ENCODE results near the gene KLHL29. TPM values are rescaled to one million over a fixed set of nuclear protein-coding genes. Genes with fewer than 3 reads are reported as not detected.

Gene KLHL29
- polyA plus RNA-seq, 1 donor from 2014 or later = 42.4 TPM

DNA sequence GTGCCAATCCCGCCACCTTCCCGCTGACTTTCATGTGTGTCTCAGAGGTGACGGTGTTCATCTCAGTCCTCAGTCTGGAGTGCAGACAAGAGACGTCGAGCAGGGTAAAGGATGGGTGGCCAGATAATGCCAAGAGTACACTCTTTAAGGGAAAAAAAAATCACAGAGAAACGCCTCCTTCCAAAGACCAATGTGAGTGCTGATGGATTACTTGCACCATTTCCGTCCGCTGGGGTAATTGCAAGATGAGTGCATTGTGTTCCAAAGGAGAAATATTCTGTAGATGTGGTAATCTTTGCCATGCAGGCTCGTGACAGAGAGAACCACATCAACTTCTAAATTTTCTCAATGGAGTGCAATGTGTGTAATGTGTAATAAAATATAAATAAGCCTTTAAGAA, 81.0 kb downstream of the KLHL29 start:
- H4K20me1 ChIP-seq (ENCODE audit: insufficient read depth) = peaks cover 10% of the 10 kb centered on the region
- no peak overlapping the region for H3K4me3 ChIP-seq (ENCODE audit: low read length)
- peaks cover 3% of the 10 kb centered on the region for H3K79me2 ChIP-seq (replicated peaks; ENCODE audit: insufficient read depth, low read length)
- H3F3A ChIP-seq (ENCODE audit: insufficient read depth, low read length, poor library complexity, severe bottlenecking) = no peaks in the 10 kb centered on the region
- H2AFZ ChIP-seq (ENCODE audit: low read depth, low read length) = no peak overlapping the region
- no peaks in the 10 kb centered on the region for H3K9me2 ChIP-seq (ENCODE audit: insufficient read depth, low read length)
- H3K9ac ChIP-seq (ENCODE audit: low read length) = no peak overlapping the region
- no peak overlapping the region for H3K4me2 ChIP-seq (ENCODE audit: low read length)
- no peaks in the 10 kb centered on the region for H3K36me3 ChIP-seq (ENCODE audit: insufficient read depth, low read length)
- TF ChIP-seq TAF1 (IDR thresholded peaks at IDR 0.05; ENCODE audit: low read depth) (no peak), EP300 (conservative IDR thresholded peaks at IDR 0.05; ENCODE audit: poor library complexity, severe bottlenecking) (no peak), EZH2 (IDR thresholded peaks at IDR 0.05; ENCODE audit: borderline replicate concordance, insufficient read depth, low read length, poor library complexity, severe bottlenecking) (no peak), MXI1 (conservative IDR thresholded peaks at IDR 0.05; ENCODE audit: poor library complexity, severe bottlenecking) (no peak), RAD21 (conservative IDR thresholded peaks at IDR 0.05) (no peak)
- TF ChIP-seq, protein P1, sequence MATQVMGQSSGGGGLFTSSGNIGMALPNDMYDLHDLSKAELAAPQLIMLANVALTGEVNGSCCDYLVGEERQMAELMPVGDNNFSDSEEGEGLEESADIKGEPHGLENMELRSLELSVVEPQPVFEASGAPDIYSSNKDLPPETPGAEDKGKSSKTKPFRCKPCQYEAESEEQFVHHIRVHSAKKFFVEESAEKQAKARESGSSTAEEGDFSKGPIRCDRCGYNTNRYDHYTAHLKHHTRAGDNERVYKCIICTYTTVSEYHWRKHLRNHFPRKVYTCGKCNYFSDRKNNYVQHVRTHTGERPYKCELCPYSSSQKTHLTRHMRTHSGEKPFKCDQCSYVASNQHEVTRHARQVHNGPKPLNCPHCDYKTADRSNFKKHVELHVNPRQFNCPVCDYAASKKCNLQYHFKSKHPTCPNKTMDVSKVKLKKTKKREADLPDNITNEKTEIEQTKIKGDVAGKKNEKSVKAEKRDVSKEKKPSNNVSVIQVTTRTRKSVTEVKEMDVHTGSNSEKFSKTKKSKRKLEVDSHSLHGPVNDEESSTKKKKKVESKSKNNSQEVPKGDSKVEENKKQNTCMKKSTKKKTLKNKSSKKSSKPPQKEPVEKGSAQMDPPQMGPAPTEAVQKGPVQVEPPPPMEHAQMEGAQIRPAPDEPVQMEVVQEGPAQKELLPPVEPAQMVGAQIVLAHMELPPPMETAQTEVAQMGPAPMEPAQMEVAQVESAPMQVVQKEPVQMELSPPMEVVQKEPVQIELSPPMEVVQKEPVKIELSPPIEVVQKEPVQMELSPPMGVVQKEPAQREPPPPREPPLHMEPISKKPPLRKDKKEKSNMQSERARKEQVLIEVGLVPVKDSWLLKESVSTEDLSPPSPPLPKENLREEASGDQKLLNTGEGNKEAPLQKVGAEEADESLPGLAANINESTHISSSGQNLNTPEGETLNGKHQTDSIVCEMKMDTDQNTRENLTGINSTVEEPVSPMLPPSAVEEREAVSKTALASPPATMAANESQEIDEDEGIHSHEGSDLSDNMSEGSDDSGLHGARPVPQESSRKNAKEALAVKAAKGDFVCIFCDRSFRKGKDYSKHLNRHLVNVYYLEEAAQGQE (IDR thresholded peaks at IDR 0.05; ENCODE audit: borderline replicate concordance) = no peak
- TF ChIP-seq, protein P2, sequence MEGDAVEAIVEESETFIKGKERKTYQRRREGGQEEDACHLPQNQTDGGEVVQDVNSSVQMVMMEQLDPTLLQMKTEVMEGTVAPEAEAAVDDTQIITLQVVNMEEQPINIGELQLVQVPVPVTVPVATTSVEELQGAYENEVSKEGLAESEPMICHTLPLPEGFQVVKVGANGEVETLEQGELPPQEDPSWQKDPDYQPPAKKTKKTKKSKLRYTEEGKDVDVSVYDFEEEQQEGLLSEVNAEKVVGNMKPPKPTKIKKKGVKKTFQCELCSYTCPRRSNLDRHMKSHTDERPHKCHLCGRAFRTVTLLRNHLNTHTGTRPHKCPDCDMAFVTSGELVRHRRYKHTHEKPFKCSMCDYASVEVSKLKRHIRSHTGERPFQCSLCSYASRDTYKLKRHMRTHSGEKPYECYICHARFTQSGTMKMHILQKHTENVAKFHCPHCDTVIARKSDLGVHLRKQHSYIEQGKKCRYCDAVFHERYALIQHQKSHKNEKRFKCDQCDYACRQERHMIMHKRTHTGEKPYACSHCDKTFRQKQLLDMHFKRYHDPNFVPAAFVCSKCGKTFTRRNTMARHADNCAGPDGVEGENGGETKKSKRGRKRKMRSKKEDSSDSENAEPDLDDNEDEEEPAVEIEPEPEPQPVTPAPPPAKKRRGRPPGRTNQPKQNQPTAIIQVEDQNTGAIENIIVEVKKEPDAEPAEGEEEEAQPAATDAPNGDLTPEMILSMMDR (IDR thresholded peaks at IDR 0.05; ENCODE audit: poor library complexity, severe bottlenecking) = no peak
- peaks cover 4% of the 10 kb centered on the region for H3K9me3 ChIP-seq (ENCODE audit: low read length)
- H3K27ac ChIP-seq (ENCODE audit: low read length) = no peak overlapping the region
- no peaks in the 10 kb centered on the region for H3K27me3 ChIP-seq (ENCODE audit: insufficient read depth, low read depth, low read length)

DNA sequence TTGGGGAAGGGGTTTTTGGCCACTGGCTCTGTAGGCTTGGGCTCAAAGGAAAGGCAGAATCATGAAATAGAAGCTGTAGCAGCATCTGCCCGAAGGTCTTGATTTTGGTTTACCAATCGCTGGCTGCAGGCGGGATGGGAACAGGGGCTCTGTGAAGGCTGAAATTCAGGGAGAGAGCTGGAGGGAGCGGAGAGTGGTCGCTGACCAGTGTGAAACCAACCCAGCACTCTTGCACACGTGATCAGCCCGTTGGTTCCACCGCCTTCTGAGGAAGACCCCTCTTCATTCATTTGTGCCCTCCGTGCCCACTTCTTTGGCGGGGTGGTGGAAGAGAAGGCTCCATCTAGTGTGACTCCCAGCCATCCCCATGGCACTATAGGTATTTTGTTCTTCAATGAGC, 82.6 kb downstream of the KLHL29 start:
- Histone ChIP-seq H4K20me1 (ENCODE audit: insufficient read depth) (peaks cover 7% of the 10 kb centered on the region), H2AFZ (ENCODE audit: low read depth, low read length) (no peak overlapping the region), H3K9me2 (ENCODE audit: insufficient read depth, low read length) (no peaks in the 10 kb centered on the region), H3K4me3 (ENCODE audit: low read length) (no peak overlapping the region), H3K9me3 (ENCODE audit: low read length) (peaks cover 4% of the 10 kb centered on the region), H3K36me3 (ENCODE audit: insufficient read depth, low read length) (no peaks in the 10 kb centered on the region), H3K9ac (ENCODE audit: low read length) (no peak overlapping the region), H3K4me2 (ENCODE audit: low read length) (no peak overlapping the region), H3K27ac (ENCODE audit: low read length) (no peak overlapping the region), H3K79me2 (replicated peaks; ENCODE audit: insufficient read depth, low read length) (peaks cover 6% of the 10 kb centered on the region), H3K27me3 (ENCODE audit: insufficient read depth, low read depth, low read length) (no peaks in the 10 kb centered on the region), H3F3A (ENCODE audit: insufficient read depth, low read length, poor library complexity, severe bottlenecking) (no peaks in the 10 kb centered on the region)
- TF ChIP-seq POLR2AphosphoS5 (IDR thresholded peaks at IDR 0.05) (no peak), TAF1 (IDR thresholded peaks at IDR 0.05; ENCODE audit: low read depth) (no peak), SMC3 (conservative IDR thresholded peaks at IDR 0.05; ENCODE audit: poor library complexity) (no peak), EZH2 (IDR thresholded peaks at IDR 0.05; ENCODE audit: borderline replicate concordance, insufficient read depth, low read length, poor library complexity, severe bottlenecking) (no peak), EP300 (conservative IDR thresholded peaks at IDR 0.05; ENCODE audit: poor library complexity, severe bottlenecking) (no peak), RAD21 (conservative IDR thresholded peaks at IDR 0.05) (no peak), MXI1 (conservative IDR thresholded peaks at IDR 0.05; ENCODE audit: poor library complexity, severe bottlenecking) (no peak)
- TF ChIP-seq, protein P1 (IDR thresholded peaks at IDR 0.05; ENCODE audit: borderline replicate concordance) = no peak
- TF ChIP-seq, protein P2 (IDR thresholded peaks at IDR 0.05; ENCODE audit: poor library complexity, severe bottlenecking) = no peak
